ENCODE results near the gene TPD52L2.

TPD52L2 gene

DNA sequence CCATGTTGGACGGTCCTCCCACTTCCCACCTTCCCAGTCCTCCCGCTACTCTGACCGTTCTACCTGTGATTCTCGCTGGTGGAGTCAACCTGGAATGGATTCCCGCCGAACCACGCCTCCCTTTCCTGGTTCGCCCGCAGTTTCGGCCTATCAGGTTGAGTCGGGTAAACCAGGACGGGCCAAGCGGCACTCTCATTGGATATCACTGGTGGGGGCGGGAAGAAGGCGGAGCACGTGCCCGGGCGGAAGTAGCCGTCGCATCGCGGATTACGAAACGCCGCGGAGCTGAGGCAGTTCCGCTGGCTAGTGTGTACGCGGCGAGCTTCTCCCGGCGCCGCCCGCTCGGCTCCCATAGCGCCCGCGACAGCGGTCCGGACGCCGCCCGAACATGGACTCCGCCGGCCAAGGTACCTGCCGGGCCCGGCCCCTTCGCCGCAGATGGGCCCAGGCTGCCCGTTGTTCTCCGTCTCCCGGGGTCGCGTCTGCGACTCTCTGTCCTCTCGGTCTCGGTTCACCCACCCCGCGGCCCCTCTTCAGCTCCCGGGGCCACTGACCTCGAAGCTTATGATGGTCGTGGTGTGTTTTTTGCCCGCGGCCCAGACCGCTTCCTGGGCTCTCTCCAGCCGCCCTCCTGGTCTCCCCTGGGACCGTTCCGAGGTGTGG lies at the start of gene TPD52L2:
TPD52L2 (plus strand) TSS at position 293 of the 663 bp plus-strand sequence; CDS start at position 389, 96 bp downstream.
- peak; percentile 97 for DNase-seq

DNA sequence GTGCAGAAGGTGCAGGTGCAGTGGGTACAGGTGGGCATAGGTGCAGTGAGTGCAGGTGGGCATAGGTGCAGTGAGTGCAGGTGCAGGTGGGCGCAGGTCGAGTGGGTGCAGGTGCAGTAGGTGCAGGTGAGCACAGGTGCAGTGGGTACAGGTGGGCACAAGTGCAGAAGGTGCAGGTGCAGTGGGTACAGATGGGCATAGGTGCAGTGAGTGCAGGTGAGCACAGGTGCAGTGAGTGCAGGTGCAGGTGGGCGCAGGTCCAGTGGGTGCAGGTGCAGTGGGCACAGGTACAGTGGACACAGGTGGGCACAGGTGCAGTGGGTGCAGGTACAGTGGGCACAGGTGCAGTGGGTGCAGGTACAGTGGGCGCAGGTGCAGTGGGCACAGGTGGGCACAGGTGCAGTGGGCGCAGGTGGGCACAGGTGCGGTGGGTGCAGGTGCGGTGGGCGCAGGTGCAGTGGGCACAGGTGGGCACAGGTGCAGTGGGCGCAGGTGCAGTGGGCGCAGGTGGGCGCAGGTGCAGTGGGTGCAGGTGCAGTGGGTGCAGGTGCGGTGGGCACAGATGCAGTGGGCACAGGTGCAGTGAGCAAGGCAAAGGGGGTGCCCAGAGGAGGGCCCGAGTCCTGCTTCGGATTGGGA lies 49.3 kb upstream of the TPD52L2 start:
- no peak for DNase-seq

DNA sequence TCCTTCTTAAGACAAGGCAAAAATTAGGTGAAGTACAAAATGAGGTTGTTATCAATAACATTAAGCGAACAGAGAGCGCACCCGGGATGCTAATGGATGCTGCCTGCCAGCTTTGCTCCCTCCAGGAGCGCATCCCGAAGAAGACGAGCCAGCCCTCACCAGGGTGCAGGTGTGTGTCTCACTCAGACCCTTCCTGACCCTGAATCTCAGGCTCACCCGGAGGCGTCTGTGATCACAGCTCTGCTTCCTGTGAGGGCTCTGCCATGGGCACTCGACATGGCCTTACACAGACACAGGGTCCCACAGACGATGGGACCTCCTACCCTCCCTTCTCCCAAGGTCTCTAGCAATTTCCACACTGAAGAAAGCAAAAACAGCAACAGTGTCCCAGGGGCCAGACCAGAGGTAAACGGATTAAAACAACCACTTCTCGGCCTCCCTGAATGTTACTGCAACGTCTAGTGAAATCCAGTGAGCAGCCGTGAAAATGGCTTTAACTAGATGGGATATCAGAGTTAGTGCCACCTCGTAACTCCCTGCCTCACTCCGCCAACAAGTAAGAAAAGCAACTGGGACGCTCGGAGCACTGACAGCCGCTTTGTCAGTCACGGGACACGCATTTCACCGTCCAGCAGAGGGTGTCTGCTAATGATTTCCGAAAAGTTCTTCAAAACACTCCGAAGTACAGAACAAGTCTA lies 45.7 kb upstream of the TPD52L2 start:
- DNase-seq: peak; percentile 23

DNA sequence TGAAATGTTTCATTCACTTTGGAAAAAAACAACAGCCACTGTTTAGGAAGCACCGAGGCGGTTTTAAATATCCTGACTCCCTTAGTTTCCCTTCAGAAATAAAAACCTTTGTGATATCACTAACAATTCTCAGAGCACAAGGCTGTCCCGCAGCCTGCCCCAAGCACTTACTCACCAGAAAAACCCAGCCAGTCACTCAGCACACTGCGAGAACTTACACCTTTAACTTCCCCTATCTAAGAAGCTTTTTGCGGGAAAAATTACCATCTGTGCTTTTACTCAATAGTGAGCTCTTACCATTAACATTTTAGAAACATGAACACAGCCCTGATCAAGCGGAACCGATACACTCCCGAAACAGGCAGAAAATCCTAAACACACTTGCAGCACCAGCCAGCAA lies 43.3 kb upstream of the TPD52L2 start:
- no peak for DNase-seq

DNA sequence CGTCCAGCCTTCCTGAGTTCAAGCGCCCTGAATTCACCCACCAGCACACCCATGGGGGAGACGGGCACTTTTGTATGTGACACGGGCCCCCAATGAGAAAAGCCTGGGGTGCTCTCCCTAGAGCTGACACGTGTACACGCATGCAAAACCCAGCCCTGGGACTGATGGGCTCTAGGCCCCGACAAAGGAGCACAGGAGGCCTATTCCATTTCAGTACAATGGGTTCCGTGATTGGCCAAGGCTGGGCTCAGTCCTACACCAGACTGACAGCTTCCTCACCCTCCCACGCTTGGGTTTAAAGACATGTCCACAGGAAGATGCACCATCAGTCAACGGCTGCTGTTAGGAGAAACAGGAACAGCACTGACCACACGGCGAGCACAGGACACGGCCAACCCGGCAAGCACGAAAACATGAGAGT lies 42.8 kb upstream of the TPD52L2 start:
- DNase-seq: no peak

DNA sequence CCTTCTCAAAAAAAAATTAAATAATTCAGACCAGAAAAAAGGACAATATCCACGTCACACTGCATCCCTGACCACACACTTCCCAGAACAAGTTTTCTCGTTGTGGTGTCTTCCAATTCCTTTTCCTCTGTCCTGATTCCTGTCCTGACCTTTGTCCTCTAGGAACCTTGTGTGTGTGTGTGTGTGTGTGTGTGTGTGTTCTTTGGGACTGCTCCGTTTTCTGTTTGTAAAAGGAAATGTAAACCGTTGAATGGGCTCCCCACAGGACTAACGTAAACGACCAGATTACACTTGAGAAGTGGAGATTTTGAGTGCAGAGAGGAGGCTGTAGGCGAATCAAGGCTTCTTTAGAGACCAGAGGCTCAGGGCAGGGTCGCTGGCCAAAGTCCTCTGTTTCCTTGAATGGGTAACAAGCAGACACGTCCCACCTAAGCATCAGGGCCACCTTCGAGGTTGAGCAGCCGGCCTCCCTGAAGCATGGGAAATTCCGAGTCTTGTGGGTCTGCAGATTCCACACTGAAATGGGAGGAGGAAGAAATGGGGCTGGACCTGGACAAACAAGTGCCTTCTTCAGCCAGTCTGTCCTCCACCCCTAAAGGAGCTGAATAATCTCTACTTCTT lies 41.3 kb upstream of the TPD52L2 start:
- no peak for DNase-seq

DNA sequence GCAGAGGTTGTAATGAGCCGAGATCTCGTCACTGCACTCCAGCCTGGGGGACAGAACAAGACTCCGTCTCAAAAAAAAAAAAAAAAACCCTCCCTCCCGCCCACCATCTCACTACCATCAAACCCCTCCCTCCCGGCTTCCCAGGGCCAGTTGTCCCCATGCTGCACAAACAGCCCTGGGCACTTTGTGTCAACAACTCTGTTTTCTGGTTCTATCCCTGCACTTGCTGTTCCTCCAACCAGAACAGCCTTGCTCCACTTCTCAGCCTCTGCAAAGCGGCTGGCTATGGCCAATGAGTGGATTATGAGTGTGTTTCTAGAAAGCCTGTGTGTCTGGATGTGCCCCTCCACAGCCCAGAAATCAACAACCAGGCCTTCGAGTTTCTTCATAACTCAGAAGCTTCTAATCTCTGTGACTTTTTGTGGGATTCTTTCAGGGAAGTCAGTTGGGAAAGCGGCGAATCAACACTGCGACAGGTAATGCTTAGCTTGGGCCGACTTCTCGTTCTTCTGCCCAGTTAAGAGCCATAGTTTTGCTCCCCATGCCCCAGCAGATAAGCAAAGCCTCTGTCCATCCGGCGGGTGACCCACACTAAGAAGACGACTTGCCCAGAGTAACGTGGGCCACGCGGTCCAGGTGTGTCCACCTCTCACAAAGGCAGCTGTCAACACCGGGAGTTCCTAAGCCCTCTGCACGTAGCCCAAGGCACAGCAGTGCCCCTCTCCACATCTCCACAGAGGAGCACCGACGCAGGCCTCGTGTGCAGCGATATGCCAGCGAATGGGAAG lies 39.5 kb upstream of the TPD52L2 start:
- DNase-seq: no peak

DNA sequence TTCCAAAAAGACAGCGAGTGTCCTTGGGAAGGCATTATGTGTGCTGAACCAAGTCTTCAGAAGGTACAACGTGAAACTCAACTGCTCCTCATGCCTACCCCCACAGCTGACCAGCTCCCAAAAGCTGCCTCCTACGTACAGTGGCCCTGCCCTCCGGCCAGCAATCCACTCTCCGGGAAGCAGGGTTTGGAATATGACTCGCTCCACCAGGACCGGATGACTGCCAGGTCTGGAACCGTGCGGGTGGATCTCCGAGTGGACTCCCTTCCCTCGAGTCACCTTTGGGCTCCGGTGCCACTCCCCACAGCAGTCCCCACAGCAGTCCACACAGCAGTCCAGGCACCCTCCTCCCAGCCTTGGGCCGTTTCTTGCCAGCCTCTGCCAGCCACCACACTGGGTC lies 38.3 kb upstream of the TPD52L2 start:
- no peak for DNase-seq

DNA sequence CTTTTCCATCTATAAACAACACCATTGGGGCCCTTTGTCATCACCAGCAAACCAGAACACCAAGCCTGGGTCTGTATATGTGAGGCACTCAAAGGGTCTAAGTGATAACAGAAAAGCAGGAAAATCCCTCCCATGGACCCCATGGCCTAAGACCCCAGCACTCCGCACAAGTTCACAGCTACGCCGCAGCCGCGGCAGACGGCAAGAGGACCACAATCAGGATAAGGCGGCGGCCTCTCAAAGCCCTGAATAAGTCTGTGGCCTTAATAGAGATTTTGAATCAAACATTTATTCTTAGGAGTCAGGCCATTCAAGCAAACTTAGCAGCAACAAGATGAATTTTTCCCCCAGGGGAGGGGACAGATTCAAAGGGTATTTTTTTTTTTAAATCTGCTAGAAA lies 36.9 kb upstream of the TPD52L2 start:
- DNase-seq: no peak

DNA sequence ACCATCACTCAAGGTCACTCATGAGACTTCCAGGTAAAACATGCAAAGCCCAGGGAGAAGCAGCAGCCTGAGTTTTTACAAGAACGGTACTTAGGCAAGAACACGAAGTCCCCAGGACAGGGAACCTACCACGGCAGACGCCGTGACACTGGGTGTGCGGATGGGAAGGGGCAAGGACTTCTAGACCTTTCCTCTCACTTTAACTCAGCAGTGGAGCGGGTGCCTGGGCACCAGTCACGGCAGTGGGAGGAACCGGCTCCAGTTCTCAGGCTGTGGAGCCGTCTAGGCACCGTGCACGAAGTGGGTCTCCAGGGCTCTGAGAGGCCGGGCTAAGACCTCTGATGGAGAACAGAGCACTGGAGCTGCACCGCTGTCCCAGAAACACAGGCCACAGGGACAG lies 36.5 kb upstream of the TPD52L2 start:
- no peak for DNase-seq

DNA sequence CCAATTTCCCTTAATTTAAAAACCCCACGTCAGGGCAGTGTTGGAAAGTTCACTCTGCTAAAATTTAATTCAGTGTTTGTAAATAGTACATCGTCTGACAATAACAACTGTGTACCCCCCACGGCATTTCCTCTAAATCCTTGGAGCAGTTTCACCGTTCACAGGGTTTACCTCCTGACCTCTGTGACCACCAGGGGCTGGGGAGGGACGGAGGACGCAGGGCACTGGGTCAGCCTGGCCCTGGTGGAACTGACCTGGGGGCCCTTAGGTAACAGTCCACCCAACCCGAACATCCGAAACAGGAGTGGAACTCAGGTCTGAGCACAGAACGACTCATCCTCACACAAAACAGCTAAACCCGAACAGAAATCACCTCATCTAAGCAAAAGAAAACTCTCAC lies 36.1 kb upstream of the TPD52L2 start:
- DNase-seq: no peak

DNA sequence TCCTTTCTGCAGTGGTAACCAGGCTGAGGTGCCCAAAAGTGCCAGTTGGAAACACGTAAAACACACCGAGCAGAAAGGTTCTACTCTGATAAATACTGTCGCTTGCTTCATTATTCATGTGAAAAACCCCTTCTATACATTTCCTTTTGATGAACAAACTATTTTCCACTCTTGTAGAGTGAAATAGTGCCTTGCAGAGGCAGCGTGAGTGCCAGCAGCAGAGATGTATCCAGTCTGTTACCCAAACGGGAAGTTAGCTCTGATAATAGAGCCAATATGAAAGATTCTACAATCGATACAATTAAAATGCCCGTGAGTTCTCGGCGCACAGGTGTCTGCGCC lies 35.5 kb upstream of the TPD52L2 start:
- no peak for DNase-seq

DNA sequence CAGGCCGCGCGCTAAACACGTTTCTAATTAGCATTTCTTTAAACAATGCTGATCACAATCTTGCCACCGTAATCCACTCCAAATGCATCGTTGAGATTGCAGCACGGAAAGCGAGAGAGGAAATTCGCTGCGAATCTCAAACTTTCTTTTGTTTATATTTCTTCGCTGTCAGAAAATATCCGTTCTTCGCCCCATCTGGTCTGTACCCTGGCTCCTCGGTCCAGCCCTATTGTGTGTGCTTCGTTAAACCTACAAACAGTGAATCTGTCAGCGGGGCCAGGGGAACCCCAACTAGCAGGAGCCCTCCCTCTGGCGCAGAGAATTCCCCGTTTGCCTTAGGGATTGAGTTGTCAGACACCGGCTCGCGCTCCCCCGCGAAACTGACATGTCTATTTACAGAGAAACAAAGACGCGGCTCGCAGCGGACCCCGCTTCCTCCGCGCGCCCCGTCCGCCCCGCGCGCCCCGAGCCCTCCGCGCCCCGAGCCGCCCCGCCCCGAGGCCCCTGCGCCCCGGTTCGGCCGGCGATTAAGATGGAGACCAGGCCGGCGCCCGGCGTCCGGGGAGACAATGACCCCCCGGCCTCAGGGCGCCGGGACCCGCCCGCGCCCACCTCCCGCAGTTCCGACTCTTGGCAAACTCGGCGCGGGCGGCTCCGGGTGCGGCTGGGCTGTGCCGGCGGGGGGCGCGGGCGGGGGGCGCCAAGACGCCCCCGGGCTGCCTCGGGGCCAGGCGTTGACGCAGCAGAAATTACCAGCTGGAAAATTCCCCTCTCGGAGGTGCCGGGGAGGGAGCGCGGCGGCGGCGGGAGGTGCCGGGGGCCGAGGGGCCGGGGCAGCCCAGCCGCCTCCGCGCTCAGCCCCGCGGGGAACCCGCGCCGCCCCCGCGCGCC lies 34.9 kb upstream of the TPD52L2 start:
- no peak for DNase-seq

DNA sequence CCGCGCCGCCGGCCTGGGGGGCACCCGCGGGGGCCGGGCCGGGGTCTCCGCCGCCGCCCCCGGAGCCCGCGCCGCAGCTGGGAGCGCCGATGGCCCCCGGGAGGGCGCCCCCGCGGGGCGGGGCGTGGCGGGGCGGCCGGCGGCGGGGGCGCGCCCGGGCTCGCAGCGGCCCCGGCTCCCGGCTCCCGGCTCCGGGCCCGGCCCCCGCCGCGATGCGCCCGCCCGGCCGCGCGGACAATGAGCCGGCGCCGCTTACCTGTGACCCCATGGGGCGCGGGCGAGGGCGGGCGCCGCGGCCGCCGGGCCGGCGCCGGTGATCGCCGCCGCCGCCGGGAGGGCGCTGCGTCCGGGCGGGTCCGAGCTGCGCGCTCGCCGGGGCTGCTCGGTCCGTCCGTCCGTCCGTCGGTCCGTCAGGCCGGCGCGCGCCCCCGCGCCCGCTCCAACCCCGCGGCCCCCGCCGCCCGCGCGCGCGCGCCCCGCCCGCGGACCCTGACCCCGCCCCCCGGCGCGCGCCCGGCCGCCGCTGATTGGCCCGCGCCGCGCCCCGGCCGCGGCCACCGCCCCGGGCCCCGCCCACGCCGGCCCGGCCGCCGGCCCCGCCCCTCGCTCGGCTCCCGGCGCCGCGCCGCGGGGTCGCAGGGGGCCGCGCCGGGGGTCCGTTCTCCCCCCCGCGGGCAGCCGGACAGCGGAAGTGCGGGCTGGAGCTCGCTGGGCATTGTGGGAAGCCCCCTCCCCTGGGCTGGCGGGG lies 34.1 kb upstream of the TPD52L2 start, which contains the start of gene ZBTB46:
ZBTB46 (minus strand) TSS at position 424 of the 748 bp plus-strand sequence. CDS start 40,507 bp downstream, outside the sequence.
- DNase-seq: peak; percentile 37

DNA sequence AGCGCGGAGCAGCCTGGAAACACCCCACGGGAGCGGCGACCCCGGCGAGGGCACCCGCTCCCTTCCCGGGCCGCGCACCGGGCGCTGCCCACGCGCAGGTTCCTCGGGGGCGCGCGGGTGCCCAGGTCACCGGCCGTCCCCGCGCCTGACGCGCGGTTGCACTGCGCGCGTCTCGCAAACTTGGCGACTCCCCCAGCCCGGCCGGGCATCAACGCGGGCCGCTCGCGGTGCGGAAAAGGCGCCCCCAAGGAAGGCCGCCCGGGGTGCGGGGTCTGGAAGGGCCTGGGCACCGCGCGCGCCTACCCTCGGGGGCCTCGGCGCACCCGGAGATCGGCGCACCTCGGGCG lies 33.5 kb upstream of the TPD52L2 start:
- no peak for DNase-seq

DNA sequence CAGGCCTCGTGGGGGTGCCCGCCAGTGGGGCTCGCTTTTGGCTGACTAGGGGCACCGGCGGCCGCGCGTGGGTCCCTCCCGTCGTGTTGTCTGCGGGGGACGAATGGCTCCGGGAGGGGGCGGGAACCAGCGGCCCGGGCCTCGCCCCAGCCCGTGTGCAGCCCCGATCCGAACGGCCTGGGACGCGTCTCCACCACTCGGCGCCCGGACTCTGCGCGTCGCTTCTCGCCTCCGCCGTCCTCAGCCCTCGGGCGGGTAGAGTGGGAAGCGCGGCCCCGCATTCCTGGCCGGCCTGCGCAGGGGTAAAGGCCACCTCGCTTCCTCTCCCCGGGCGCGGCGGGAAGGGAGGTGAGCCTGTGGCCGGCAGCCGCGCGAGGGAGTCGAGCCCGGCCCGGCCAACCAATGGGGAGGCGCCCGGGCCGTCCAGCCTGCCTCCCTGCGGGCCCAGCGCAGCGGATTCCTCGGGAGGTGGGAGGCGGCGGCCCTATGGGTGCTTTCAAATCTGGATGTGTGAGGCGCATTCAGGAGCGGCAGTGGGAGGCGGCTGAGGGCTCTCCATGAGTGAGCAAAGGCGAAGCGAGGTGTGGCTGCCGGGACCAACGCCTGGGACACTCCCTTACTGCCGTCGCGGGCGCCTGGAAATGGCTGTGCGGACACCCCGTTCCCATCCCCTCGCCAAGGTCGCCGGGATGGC lies 32.9 kb upstream of the TPD52L2 start:
- no peak for DNase-seq

DNA sequence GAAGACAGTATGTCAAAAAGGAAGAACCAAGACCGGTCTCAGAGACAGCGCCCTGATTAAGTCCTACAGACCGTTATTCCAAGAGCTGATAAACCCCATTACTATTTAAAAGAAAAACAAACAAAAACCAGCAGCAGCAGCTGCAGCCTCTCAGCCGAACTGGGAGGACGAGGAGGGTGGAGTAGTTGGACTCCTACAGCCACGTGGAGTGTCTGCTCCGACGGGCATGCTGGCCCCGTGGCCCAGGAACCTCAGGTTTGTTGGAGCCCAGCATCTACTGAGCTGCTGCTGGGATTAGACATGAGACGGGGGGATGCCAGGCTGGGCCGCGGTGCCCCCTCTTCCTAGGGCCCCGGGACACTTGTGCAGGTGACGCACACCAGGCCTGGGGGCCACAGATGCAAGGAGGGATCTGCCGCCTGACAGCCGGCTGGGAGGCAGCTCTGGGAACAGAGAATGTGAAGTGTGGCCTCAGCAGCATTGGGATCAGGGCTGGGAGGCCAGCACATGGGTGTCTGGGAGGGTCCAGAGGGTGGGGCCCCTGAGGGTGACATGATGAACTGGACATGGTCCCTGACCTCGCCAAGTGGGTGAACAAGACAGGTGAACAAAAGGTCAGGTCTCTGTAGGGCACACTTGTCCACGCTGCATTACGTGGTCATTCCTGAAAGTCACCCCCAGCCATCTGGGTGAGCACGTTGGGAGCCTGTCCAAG lies 31.1 kb upstream of the TPD52L2 start:
- no peak for DNase-seq

DNA sequence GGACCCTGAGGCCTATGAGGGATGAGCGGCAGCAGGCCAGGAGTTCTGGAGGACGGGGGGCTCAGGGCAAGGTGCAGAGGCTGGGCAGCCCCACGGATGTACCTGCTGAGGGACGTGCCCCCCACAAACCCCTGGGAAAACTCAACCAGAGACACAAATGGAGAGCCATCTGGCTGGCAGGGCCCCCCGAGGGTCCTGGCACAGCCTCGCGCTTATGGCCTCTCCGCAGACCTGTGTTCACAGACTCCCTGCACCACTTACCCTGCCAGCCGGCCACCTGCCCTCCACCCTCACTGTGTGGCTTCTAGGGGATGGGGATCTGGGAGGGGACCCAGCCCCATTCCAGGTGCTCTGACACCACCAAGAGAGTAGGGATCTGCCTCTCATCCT lies 30.6 kb upstream of the TPD52L2 start:
- DNase-seq: no peak

DNA sequence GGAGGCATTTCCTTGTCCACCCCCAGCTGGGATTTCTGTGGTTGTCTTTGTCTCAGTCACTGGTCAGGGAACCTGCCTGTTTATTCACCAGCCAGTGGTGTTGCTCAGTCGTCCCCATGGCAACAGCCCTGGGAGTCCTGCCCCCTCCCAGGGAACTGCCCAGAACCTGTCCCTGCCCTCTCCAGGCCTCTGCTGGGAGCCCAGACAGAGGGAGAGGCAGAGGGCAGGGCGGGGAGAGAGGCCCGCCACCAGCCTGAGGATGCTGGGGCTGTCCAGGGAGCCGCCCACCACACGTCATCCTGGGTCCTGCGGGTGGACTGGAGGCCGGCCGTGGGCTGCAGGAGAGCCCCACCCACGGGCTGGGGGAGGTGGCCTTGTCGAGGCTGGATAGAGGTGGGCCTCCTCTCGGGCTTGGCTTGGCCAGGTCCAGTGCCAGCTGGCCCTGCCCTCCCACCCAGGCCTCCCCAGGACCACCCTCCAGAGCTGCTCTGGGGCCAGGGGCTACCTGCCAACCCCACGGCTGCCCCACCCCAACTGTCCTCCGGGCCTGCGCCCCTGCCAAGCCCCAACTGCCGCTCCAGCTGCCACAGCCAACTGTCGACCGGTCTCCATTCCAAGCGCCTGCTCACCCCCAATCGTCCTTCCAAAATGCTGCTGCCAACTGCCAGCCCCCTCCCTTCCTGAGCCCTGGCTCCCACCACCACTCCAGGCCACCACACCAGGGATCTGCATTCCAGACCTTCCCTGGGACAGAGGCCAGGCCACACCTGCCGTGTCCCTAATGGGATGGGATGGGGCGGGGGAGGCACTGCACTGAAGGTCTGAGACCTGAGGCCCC lies 29.8 kb upstream of the TPD52L2 start:
- no peak for DNase-seq

All from CD4-positive, alpha-beta T cell treated with Interleukin-12 subunit alpha and Interleukin-12 subunit beta, for 1 hour (primary cell).